BE2C (cell line): Measurements from ENCODE around the gene TYSND1.

Source experiments
- DNase-seq: peaks from one replicate; pipeline ENCODE4 v3.0.0-alpha.2; 2020
- H3K27me3 ChIP-seq: fragments of 250-450 bp; sonication (Bioruptor Pico); 2 replicates; pipeline ENCODE4 v1.5.1; 2020; ENCODE audit warnings: mild to moderate bottlenecking
- H3K36me3 ChIP-seq: fragments of 250-450 bp; sonication (Bioruptor Pico); 2 replicates; pipeline ENCODE4 v1.5.1; 2020; ENCODE audit warnings: mild to moderate bottlenecking
- H3K4me1 ChIP-seq: fragments of 250-450 bp; sonication (Bioruptor Pico); 2 replicates; pipeline ENCODE4 v1.5.1; 2020
- H3K4me3 ChIP-seq: 2 replicates; pipeline ENCODE4 v1.5.1; 2011; ENCODE audit warnings: low read depth, low read length
- H3K9me3 ChIP-seq: fragments of 250-450 bp; sonication (Bioruptor Pico); 2 replicates; pipeline ENCODE4 v1.5.1; 2020
- TF ChIP-seq, protein P1 (sequence below): IDR thresholded peaks from 2 replicates; pipeline ENCODE4 v1.5.1; 2012; ENCODE audit warnings: mild to moderate bottlenecking, low read depth, low read length

TYSND1 gene

DNA sequence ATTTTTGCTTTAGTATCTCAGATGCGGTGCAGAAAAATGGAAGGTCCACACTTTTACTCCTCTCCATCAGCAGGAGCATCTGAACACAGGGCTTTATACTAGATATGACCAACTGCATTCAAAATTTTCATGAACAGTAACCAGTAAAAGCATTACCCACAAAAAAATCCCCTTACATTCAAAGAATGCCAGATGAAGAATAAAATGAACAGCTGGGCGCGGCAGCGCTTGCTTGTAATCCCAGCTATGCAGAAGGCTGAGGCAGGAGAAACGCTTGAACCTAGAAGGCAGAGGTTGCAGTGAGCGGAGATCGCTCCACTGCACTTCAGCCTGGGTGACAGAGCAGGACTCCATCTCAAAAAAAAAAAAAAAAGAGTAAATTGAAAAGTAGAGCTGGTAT, 20.7 kb upstream of the TYSND1 start:
- TF ChIP-seq, protein P1, sequence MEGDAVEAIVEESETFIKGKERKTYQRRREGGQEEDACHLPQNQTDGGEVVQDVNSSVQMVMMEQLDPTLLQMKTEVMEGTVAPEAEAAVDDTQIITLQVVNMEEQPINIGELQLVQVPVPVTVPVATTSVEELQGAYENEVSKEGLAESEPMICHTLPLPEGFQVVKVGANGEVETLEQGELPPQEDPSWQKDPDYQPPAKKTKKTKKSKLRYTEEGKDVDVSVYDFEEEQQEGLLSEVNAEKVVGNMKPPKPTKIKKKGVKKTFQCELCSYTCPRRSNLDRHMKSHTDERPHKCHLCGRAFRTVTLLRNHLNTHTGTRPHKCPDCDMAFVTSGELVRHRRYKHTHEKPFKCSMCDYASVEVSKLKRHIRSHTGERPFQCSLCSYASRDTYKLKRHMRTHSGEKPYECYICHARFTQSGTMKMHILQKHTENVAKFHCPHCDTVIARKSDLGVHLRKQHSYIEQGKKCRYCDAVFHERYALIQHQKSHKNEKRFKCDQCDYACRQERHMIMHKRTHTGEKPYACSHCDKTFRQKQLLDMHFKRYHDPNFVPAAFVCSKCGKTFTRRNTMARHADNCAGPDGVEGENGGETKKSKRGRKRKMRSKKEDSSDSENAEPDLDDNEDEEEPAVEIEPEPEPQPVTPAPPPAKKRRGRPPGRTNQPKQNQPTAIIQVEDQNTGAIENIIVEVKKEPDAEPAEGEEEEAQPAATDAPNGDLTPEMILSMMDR = no peak
- H3K27me3 ChIP-seq = no peaks in the 10 kb centered on the region
- DNase-seq = no peak
- H3K36me3 ChIP-seq = peaks cover 14% of the 10 kb centered on the region
- H3K9me3 ChIP-seq = no peaks in the 10 kb centered on the region
- no peak overlapping the region for H3K4me3 ChIP-seq
- no peaks in the 10 kb centered on the region for H3K4me1 ChIP-seq

DNA sequence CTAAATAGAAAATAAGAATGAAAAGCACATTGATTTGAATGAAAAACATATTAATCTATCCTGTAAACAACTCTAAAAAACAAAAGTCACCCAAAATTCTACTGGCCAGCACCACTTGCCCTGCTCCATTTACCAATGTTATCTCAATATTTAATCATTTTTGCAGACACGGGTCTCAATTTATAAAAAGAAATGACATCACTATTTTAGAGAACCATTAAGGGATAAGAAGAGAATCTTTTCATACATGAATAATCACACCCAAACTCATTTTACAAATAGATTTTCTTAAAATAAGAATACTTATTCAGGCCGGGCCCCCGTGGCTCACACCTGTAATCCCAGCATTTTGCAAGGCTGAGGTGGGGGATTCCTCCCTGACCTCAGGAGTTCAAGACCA, 19.9 kb upstream of the TYSND1 start:
- TF ChIP-seq, protein P1 = no peak
- DNase-seq = no peak
- H3K9me3 ChIP-seq = no peaks in the 10 kb centered on the region
- no peaks in the 10 kb centered on the region for H3K27me3 ChIP-seq
- H3K4me3 ChIP-seq = no peak overlapping the region
- H3K4me1 ChIP-seq = no peaks in the 10 kb centered on the region
- H3K36me3 ChIP-seq = peaks cover 14% of the 10 kb centered on the region

DNA sequence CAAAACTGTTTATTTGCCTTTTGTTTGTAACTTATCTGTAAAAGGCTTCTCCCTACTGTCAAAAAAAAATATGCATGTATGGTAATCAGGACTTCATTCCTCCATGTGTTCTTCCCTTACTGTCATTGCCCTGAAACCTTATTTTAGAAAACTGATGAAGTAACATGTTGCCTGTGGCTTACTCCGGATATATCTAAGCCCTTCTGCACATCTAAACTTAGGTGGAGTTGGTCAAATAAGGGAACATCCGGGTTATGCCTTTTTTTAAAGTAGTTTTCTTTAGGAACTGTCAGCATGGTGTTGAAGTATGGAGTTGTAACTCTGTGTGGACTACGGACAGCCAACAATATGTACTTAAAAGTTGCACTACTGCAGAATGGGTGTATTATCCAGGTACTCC, 17.7 kb upstream of the TYSND1 start:
- Histone ChIP-seq H3K27me3 (no peaks in the 10 kb centered on the region), H3K4me1 (no peaks in the 10 kb centered on the region), H3K9me3 (no peaks in the 10 kb centered on the region), H3K4me3 (no peak overlapping the region), H3K36me3 (peaks cover 24% of the 10 kb centered on the region)
- DNase-seq = no peak
- TF ChIP-seq, protein P1 = no peak

DNA sequence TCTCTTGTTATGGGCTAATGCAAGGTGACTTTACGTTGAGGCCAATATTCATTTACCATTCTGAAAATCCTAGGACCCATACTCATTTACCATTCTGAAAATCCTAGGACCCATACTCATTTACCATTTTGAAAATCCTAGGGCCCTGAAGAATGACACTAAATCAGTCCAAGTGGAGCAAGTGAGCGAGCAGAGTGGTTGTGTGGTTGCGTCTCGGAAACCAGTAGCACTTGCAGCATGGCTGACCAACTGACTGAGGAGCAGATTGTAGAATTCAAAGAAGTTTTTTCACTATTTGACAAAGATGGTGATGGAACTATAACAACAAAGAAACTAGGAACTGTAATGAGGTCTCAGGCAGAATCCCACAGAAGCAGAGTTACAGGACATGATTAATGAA, 16.9 kb upstream of the TYSND1 start:
- peaks cover 24% of the 10 kb centered on the region for H3K36me3 ChIP-seq
- H3K9me3 ChIP-seq = no peaks in the 10 kb centered on the region
- H3K4me1 ChIP-seq = no peaks in the 10 kb centered on the region
- no peak overlapping the region for H3K4me3 ChIP-seq
- TF ChIP-seq, protein P1 = no peak
- DNase-seq = no peak
- H3K27me3 ChIP-seq = no peaks in the 10 kb centered on the region

DNA sequence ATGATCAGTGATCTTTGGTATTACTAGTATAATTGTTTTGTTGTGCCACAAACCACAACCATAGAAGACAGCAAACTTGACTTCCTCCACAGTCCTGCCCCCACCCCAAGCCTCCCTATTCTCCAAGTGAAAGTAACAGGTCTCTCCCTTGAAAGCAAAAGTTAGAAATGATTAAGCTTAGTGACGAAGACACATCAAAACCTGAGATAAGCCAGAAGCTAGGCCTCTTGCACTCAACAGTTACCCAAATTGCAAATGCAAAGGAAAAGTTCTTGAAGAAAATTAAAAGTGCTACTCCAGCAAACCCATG, 16.3 kb upstream of the TYSND1 start:
- Histone ChIP-seq H3K4me3 (no peak overlapping the region), H3K36me3 (peaks cover 30% of the 10 kb centered on the region), H3K4me1 (no peaks in the 10 kb centered on the region), H3K27me3 (no peaks in the 10 kb centered on the region), H3K9me3 (no peaks in the 10 kb centered on the region)
- DNase-seq = no peak
- TF ChIP-seq, protein P1 = no peak

DNA sequence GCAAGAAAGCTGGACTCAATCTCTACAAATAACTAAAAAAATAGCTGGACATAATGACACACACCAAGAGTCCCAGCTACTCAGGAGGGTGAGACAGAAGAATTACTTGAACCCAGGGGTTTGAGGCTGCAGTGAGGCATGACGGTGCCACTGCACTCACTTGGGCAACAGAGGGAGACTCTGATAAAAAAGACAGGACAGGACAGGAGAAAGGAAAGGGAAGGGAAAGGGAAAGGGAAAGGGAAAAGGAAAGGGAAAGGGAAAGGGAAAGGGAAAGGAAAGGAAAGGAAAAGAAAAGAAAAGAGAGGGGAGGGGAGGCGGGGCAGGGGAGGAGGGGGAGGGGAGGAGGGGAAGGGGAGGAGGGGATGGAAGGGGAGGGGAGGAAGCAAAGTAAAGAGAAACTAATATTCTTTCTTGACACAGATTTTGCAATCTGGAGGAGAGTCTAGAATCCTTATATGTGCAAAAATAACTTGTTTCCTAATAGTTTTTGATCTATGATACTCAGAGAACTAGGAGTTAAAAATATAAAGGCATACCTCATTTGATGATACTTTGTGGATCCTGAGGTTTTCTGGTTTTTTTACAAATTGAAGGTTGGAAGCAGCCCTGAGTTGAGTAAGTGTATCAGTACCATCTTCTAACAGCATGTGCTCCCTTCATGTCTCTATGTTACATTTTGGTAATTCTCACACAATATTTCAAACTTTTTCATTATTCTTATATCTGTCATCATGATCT, 15.8 kb upstream of the TYSND1 start:
- no peaks in the 10 kb centered on the region for H3K27me3 ChIP-seq
- TF ChIP-seq, protein P1 = no peak
- peaks cover 30% of the 10 kb centered on the region for H3K36me3 ChIP-seq
- H3K9me3 ChIP-seq = no peaks in the 10 kb centered on the region
- H3K4me1 ChIP-seq = no peaks in the 10 kb centered on the region
- H3K4me3 ChIP-seq = no peak overlapping the region
- no peak for DNase-seq
